Stimulated activated CD4-positive, alpha-beta T cell treated with anti-CD3 and anti-CD28 coated beads, Interleukin-4, amount 100 ng/mL, for 1 hour (primary cell): Measurements from ENCODE around the gene DDX10.

ENCODE experiments used
- DNase-seq: peaks from one replicate; pipeline ENCODE4 v3.0.0-alpha.2; 2020

The DDX10 gene

GRCh38 chr11:108662700-108663099 is 2.2 kb upstream of the DDX10 start:
- DNase-seq = no peak

- no peak for DNase-seq
Measured at GRCh38 chr11:108663154-108663877, 1.6 kb upstream of the DDX10 start.

GRCh38 chr11:108666373-108666772 is 1.5 kb downstream of the DDX10 start:
- DNase-seq = no peak

DNA sequence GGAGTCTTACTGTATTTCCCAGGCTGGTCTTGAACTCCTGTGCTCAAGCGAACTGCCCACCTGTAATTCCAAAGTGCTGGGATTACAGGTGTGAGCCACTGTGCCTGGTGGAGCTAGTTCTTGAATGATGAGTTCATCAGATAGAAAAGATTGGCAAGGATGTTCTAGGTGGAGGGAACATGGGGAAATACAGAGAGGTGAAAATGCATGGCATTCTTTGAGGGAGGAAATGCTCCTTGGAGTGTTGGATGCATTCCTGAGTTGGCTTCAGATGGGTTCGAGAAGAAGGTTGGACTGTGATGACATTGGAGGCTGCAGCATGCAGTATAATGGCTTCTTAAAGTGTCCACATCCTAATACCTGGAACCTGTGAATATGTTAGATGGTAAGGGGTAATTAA is 4.4 kb downstream of the DDX10 start:
- no peak for DNase-seq

GRCh38 chr11:108669711-108670110 is 4.8 kb downstream of the DDX10 start:
- no peak for DNase-seq

GRCh38 chr11:108670451-108670850 is 5.6 kb downstream of the DDX10 start:
- no peak for DNase-seq

GRCh38 chr11:108672113-108672512 is 7.2 kb downstream of the DDX10 start:
- no peak for DNase-seq

DNA sequence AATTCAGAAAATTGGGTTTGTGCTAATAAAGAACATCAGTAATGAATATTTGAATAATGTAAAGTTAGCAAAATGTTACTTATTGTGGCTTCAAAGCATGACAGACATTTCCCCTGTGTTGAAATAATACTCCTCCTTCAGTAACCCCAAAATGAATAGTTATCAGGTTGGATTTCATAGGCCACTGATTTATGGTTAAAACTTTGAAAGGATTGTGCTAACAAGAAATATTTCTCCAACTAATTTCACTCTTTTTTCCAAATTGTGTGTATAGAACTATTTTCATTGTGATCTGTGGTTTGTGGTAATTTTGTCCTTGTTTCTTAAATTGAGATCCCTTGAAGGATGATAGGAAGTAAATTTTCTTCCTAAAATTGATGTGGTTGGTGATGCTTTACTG is 7.9 kb downstream of the DDX10 start:
- no peak for DNase-seq

- DNase-seq = no peak
Measured at GRCh38 chr11:108679045-108679444, 14.2 kb downstream of the DDX10 start.

- DNase-seq = no peak
Measured at GRCh38 chr11:108680271-108680670, 15.4 kb downstream of the DDX10 start.

- DNase-seq = no peak
Measured at GRCh38 chr11:108685419-108686130, 20.7 kb downstream of the DDX10 start.

GRCh38 chr11:108693852-108694251 is 29.0 kb downstream of the DDX10 start:
- DNase-seq = no peak

DNA sequence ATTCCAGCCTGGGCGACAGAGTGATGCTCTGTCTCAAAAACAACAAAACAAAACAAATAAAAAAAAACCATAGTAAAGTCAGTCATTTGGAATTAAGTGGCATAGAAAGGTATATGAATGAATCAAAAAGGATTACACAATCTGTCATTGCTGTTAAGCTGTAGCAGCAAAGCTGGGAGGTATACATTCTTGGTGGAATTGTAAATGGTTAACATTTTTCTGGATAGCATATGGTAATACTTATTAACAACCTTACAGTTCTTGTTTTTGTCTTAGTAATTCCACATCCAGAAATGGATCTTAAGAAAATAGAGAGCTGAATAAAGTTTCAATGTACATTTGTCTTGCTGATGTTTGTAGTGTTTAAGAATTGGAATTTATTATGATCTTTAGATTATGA is 30.0 kb downstream of the DDX10 start:
- DNase-seq = no peak

GRCh38 chr11:108697872-108698473 is 33.1 kb downstream of the DDX10 start:
- peak; percentile 10 for DNase-seq

GRCh38 chr11:108698844-108699642 is 34.2 kb downstream of the DDX10 start:
- no peak for DNase-seq

GRCh38 chr11:108703916-108704315 is 39.0 kb downstream of the DDX10 start:
- DNase-seq = no peak

GRCh38 chr11:108705061-108705460 is 40.2 kb downstream of the DDX10 start:
- DNase-seq = no peak

GRCh38 chr11:108708173-108708572 is 43.3 kb downstream of the DDX10 start:
- no peak for DNase-seq

DNA sequence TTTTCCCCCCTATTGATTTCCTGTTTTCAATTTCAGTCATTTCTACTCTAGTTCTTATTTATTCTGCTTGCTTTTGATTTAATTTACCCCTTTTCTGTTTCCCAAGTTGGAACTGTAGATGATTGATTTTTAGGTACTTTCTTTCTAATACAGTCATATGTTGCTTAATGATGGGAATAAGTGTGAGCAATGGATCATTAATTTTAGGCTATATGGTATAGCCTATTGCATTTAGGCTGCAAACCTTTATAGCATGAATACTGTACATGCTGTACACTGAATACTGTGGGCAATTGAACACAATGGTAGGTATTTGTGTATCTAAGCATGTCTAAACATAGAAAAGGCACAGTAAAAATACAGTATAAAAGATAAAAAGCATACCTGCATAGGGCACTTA is 44.9 kb downstream of the DDX10 start:
- no peak for DNase-seq

DNA sequence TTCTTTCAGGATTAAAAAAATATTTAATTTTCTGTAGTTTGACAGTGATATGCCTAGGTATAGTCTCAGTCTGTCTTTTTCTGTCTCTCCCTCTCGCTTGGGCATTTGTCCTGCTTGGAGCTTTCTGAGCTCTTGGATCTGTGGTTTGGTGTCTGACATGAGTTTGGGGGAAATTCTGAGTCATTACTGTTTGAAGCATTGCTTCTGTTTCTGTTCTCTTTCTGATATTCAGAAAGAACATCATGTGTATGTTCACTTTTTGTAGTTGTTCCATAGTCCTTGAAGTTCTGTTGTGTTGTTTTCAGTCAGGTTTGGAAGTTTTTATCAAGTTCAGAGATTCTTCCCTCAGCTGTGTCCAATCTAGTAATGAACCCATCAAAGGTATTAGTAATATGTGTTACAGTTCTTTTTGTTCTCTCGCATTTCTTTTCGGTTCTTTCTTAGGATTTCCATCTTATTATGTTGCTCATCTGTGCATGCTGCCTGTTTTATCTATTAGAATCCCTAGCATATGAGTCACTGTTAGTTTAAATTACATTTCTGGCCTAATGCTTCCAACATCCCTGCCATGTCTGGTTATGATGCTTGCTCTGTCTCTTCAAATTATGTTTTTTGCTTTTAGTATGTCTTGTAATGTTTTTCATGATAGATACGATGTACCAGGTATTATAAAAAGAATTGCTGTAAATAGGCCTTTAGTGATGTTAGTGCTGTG is 48.4 kb downstream of the DDX10 start:
- no peak for DNase-seq

GRCh38 chr11:108715239-108715638 is 50.4 kb downstream of the DDX10 start:
- DNase-seq = no peak

DNA sequence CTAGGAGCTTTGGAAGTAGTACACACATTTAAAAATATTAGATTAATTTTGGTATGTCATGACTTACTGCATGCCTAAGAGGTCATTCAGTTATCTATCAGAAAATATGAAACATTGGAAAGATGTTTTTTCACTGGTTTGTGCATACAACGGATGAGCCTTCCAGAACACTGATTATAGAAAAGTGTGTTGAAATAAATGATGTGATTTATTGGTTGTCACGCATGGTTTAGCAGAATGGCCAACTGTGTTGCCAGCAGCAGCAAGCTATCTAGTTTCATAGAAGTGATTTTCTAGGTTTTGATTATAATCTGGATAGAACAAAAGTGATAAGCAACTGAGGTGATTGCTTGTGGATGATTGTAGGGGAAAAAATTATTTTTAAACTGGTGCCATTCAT is 53.6 kb downstream of the DDX10 start:
- DNase-seq = no peak
